ENCODE measurements around the gene MEGF8.
"Not testable (repeated sequence)": the region's sequence is repeated elsewhere in the genome, so short reads cannot be mapped to it uniquely, and the experiment has no call there.

MEGF8 gene

GRCh38 chr19:42334697-42335373 is 9.4 kb downstream of the MEGF8 start:
- no peak for DNase-seq

- DNase-seq: no peak
These were observed 10.0 kb downstream of the MEGF8 start for GRCh38 chr19:42335374-42335936.

- no peak for DNase-seq
These were observed 10.5 kb downstream of the MEGF8 start for GRCh38 chr19:42335971-42336370.

- not testable (repeated sequence) for DNase-seq
These were observed 13.9 kb downstream of the MEGF8 start for GRCh38 chr19:42339126-42339860.

GRCh38 chr19:42339922-42340321 is 14.5 kb downstream of the MEGF8 start:
- not testable (repeated sequence) for DNase-seq

GRCh38 chr19:42343344-42344110 is 18.1 kb downstream of the MEGF8 start:
- no peak for DNase-seq

- no peak for DNase-seq
These were observed 19.0 kb downstream of the MEGF8 start for GRCh38 chr19:42344336-42344893.

GRCh38 chr19:42345191-42345812 is 19.9 kb downstream of the MEGF8 start:
- DNase-seq: no peak

GRCh38 chr19:42348211-42348610 is 22.8 kb downstream of the MEGF8 start:
- DNase-seq: no peak

- DNase-seq: no peak
These were observed 24.1 kb downstream of the MEGF8 start for GRCh38 chr19:42349378-42350107.

GRCh38 chr19:42350417-42350816 is 25.0 kb downstream of the MEGF8 start:
- DNase-seq: no peak

GRCh38 chr19:42351079-42351735 is 25.8 kb downstream of the MEGF8 start:
- DNase-seq: no peak

- no peak for DNase-seq
These were observed 27.1 kb downstream of the MEGF8 start for GRCh38 chr19:42352301-42353259.

GRCh38 chr19:42353341-42354015 is 28.0 kb downstream of the MEGF8 start:
- DNase-seq: no peak

- DNase-seq: no peak
These were observed 30.5 kb downstream of the MEGF8 start for GRCh38 chr19:42355896-42356295.

GRCh38 chr19:42356686-42357085 is 31.3 kb downstream of the MEGF8 start:
- no peak for DNase-seq

GRCh38 chr19:42357290-42357689 is 31.9 kb downstream of the MEGF8 start:
- no peak for DNase-seq

GRCh38 chr19:42360787-42361544 is 35.5 kb downstream of the MEGF8 start:
- no peak for DNase-seq

- no peak for DNase-seq
These were observed 36.1 kb downstream of the MEGF8 start for GRCh38 chr19:42361545-42361910.
